Gastrocnemius medialis (tissue), 4 donors: ENCODE measurements around the gene LPCAT1.

Experiments used
- POLR2A ChIP-seq, 2 donors: fragments of 450-650 bp; IDR thresholded peaks; one replicate each; pipeline ENCODE4 v1.6.1; 2017; ENCODE audit warnings: antibody characterized with exemption in 2 of 2, mild to moderate bottlenecking in 2 of 2, moderate library complexity in 2 of 2
- TF ChIP-seq, protein P1 (sequence below), 5 experiments: fragments of 450-650 bp in 3 of 5; fragments of 200-600 bp in 2 of 5; sonication (generic) in 2 of 5; IDR thresholded peaks in 4 of 5; conservative IDR thresholded peaks in 1 of 5; 1 replicate in 4 of 5; 2 replicates in 1 of 5; pipeline ENCODE4 v1.5.1; 2016 to 2019; ENCODE audit warnings: antibody characterized with exemption in 5 of 5, mild to moderate bottlenecking in 3 of 5, moderate library complexity in 3 of 5

DNA sequence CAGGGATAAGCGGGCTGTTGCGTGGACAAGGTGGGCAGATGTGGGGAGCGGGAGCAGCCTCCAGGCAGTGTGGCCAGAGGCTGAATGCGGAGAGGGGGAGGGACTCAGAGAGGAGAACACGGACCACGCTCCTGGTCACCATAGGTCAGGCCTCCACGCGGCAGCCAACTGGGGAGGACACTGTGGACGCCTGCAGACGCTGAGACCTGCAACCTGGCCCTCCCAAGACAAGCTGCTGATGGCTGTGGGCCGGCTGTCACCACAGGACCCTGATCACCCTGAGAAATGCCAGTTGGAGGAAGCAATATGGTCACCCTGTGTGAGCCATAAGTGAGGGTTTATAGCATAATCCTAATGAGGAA lies 16.8 kb downstream of the LPCAT1 start:
- TF ChIP-seq, protein P1, sequence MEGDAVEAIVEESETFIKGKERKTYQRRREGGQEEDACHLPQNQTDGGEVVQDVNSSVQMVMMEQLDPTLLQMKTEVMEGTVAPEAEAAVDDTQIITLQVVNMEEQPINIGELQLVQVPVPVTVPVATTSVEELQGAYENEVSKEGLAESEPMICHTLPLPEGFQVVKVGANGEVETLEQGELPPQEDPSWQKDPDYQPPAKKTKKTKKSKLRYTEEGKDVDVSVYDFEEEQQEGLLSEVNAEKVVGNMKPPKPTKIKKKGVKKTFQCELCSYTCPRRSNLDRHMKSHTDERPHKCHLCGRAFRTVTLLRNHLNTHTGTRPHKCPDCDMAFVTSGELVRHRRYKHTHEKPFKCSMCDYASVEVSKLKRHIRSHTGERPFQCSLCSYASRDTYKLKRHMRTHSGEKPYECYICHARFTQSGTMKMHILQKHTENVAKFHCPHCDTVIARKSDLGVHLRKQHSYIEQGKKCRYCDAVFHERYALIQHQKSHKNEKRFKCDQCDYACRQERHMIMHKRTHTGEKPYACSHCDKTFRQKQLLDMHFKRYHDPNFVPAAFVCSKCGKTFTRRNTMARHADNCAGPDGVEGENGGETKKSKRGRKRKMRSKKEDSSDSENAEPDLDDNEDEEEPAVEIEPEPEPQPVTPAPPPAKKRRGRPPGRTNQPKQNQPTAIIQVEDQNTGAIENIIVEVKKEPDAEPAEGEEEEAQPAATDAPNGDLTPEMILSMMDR (IDR thresholded peaks at IDR 0.05 in 4 of 5, conservative IDR thresholded peaks at IDR 0.05 in 1 of 5): no peak
- TF ChIP-seq POLR2A (IDR thresholded peaks at IDR 0.05): no peak
